Prostate gland (tissue), 2 donors: Measurements from ENCODE around the gene HBS1L.

Source experiments
- CTCF ChIP-seq, 4 experiments: fragments of 200-600 bp in 2 of 4; fragments of 450-650 bp in 2 of 4; sonication (generic) in 2 of 4; IDR thresholded peaks; 1 replicate in 3 of 4; 2 replicates in 1 of 4; pipeline ENCODE4 v1.5.1; 2016 to 2019; ENCODE audit warnings: antibody characterized with exemption in 4 of 4, mild to moderate bottlenecking in 2 of 4, moderate library complexity in 2 of 4
- POLR2A ChIP-seq: fragments of 450-650 bp; IDR thresholded peaks from one replicate; pipeline ENCODE4 v1.6.1; 2016; ENCODE audit warnings: antibody characterized with exemption, mild to moderate bottlenecking
- POLR2AphosphoS5 ChIP-seq: sonication (generic); formaldehyde crosslinking; IDR thresholded peaks from one replicate; pipeline ENCODE4 v1.6.1; 2017; ENCODE audit warnings: antibody characterized with exemption

GRCh38 chr6:135094403-135094821 lies 39.8 kb upstream of the HBS1L start:
- no peak for TF ChIP-seq CTCF (IDR thresholded peaks at IDR 0.05)
- TF ChIP-seq POLR2AphosphoS5, result no peak
- no peak for TF ChIP-seq POLR2A
